GM12878 (cell line): ENCODE data around the gene HIVEP3. TPM values are rescaled to one million over a fixed set of nuclear protein-coding genes. Genes with fewer than 3 reads are reported as not detected.

ENCODE experiments used
- ATAC-seq: fragments of 200-7000 bp; cut with Tn5 transposase; 3 replicates; pipeline ENCODE4 v1.9.1; 2020; ENCODE audit warnings: mild to moderate bottlenecking, moderate library complexity
- BruUV-seq: library from RNA; stranded (reverse); fragments of 400-500 nt; replicated peaks from 2 replicates; lab custom pipeline; 2021; lab: Mats Ljungman, UMichigan
- CTCF ChIA-PET: fragments of 300-600 bp; sonication (Branson Sonifier 250); formaldehyde crosslinking; extraction: SDS; loops from one replicate; lab custom pipeline; 2021; ENCODE audit warnings: inconsistent platforms; lab: Yijun Ruan, JAX
- POLR2A ChIA-PET: fragments of 350-600 bp; formaldehyde crosslinking; extraction: SDS; loops from one replicate; lab custom pipeline; 2021; ENCODE audit warnings: inconsistent platforms; lab: Charles Lee
- RAD21 ChIA-PET: fragments of 300-600 bp; sonication (Branson Sonifier 250); formaldehyde crosslinking; loops from one replicate; lab custom pipeline; 2023; ENCODE audit warnings: antibody characterized with exemption; ENCODE audit not compliant: unreplicated experiment; lab: Charles Lee
- SMC1A ChIA-PET: fragments of 300-600 bp; sonication (Branson Sonifier 250); formaldehyde crosslinking; loops from one replicate; lab custom pipeline; 2023; ENCODE audit not compliant: unreplicated experiment, uncharacterized antibody; lab: Charles Lee
- DNase-seq: peaks from one replicate; pipeline ENCODE4 v3.0.0-alpha.2; 2011; ENCODE audit warnings: low read depth, low spot score
- FAIRE-seq: peaks from 3 replicates; lab custom pipeline; 2011; peaks lifted over from hg19 to GRCh38; lab: Jason Lieb, UNC
- H2AFZ ChIP-seq: 2 replicates; pipeline ENCODE4 v1.6.0; 2011; ENCODE audit warnings: low read depth, low read length, control low read depth; ENCODE audit not compliant: control insufficient read depth
- H3K27ac ChIP-seq: 2 replicates; pipeline ENCODE4 v1.5.1; 2011; ENCODE audit warnings: control low read depth; ENCODE audit not compliant: control insufficient read depth, insufficient read depth
- H3K27me3 ChIP-seq, 2 experiments: replicated peaks in 1 of 2; 2 replicates each; pipeline versions ENCODE4 v1.6.0 to v1.6.1; 2011; ENCODE audit warnings: low read length in 1 of 2; ENCODE audit not compliant: control insufficient read depth in 2 of 2, insufficient read depth in 2 of 2
- H3K36me3 ChIP-seq, 2 experiments: 2 replicates each; pipeline ENCODE4 v1.5.1; 2011; ENCODE audit warnings: low read length in 1 of 2; ENCODE audit not compliant: control insufficient read depth in 2 of 2, insufficient read depth in 2 of 2
- H3K4me1 ChIP-seq: 2 replicates; pipeline ENCODE4 v1.6.1; 2011; ENCODE audit warnings: mild to moderate bottlenecking, low read length, moderate library complexity, mixed read lengths; ENCODE audit not compliant: control insufficient read depth, insufficient read depth
- H3K4me2 ChIP-seq: 2 replicates; pipeline ENCODE4 v1.6.0; 2011; ENCODE audit warnings: control low read depth; ENCODE audit not compliant: control insufficient read depth, insufficient read depth
- H3K4me3 ChIP-seq: fragments of 200-600 bp; sonication (generic); 2 replicates; pipeline ENCODE4 v1.5.1; 2016
- H3K79me2 ChIP-seq: 2 replicates; pipeline ENCODE4 v1.6.0; 2011; ENCODE audit warnings: low read length; ENCODE audit not compliant: control insufficient read depth, insufficient read depth
- H3K9ac ChIP-seq: 2 replicates; pipeline ENCODE4 v1.8.0; 2011; ENCODE audit warnings: low read length, control low read depth, mixed read lengths; ENCODE audit not compliant: control insufficient read depth, insufficient read depth
- H3K9me3 ChIP-seq: replicated peaks from 3 replicates; pipeline ENCODE4 v1.5.1; 2011; ENCODE audit warnings: mild to moderate bottlenecking, low read length; ENCODE audit not compliant: control insufficient read depth, insufficient read depth
- H4K20me1 ChIP-seq: 2 replicates; pipeline ENCODE4 v1.6.0; 2011; ENCODE audit not compliant: control insufficient read depth, insufficient read depth
- ATF7 ChIP-seq: fragments of 450-650 bp; IDR thresholded peaks from 2 replicates; pipeline ENCODE4 v1.6.1; 2016; ENCODE audit warnings: low read depth, mild to moderate bottlenecking
- BRCA1 ChIP-seq: IDR thresholded peaks from 2 replicates; pipeline ENCODE4 v1.6.1; 2011; ENCODE audit warnings: low read depth, low read length, improper control_type of control experiment
- CBX5 ChIP-seq: sonication (generic); IDR thresholded peaks from 2 replicates; pipeline ENCODE4 v1.6.1; 2016; ENCODE audit warnings: low read depth, moderate library complexity, mild to moderate bottlenecking, inconsistent platforms
- FOS ChIP-seq: IDR thresholded peaks from 3 replicates; pipeline ENCODE4 v1.6.1; 2011; ENCODE audit warnings: borderline replicate concordance; ENCODE audit not compliant: insufficient read length; ENCODE audit errors: extremely low read depth
- GATAD2B ChIP-seq: fragments of 450-650 bp; conservative IDR thresholded peaks from 2 replicates; pipeline ENCODE4 v1.6.1; 2017; ENCODE audit warnings: low read depth, mild to moderate bottlenecking, moderate library complexity
- HDGF ChIP-seq: fragments of 450-650 bp; IDR thresholded peaks from 2 replicates; pipeline ENCODE4 v1.6.1; 2016; ENCODE audit warnings: antibody characterized with exemption
- IRF4 ChIP-seq: IDR thresholded peaks from 2 replicates; pipeline ENCODE4 v1.6.1; 2011; ENCODE audit warnings: low read depth, low read length
- KLF5 ChIP-seq: fragments of 450-650 bp; IDR thresholded peaks from 2 replicates; pipeline ENCODE4 v1.6.1; 2014; ENCODE audit warnings: mild to moderate bottlenecking; ENCODE audit not compliant: partially characterized antibody
- NR2C2 ChIP-seq: IDR thresholded peaks from 2 replicates; pipeline ENCODE4 v1.6.1; 2011; ENCODE audit warnings: borderline replicate concordance, low read depth; ENCODE audit not compliant: control insufficient read depth, insufficient read length
- PBX3 ChIP-seq: IDR thresholded peaks from 2 replicates; pipeline ENCODE4 v1.6.1; 2011; ENCODE audit warnings: mild to moderate bottlenecking, low read depth, low read length, moderate library complexity; ENCODE audit not compliant: insufficient replicate concordance
- PML ChIP-seq: IDR thresholded peaks from 2 replicates; pipeline ENCODE4 v1.6.1; 2012; ENCODE audit warnings: low read length, inconsistent platforms
- RELB ChIP-seq: fragments of 450-650 bp; IDR thresholded peaks from 2 replicates; pipeline ENCODE4 v1.6.1; 2017; ENCODE audit warnings: low read depth, mild to moderate bottlenecking, moderate library complexity
- SKIL ChIP-seq: fragments of 450-650 bp; IDR thresholded peaks from 2 replicates; pipeline ENCODE4 v1.6.1; 2017; ENCODE audit warnings: mild to moderate bottlenecking, low read depth, inconsistent platforms; ENCODE audit not compliant: poor library complexity, severe bottlenecking
- SMC3 ChIP-seq: IDR thresholded peaks from 2 replicates; pipeline ENCODE4 v1.6.1; 2011; ENCODE audit warnings: low read length, improper control_type of control experiment, borderline replicate concordance
- STAT1 ChIP-seq: fragments of 450-650 bp; conservative IDR thresholded peaks from 2 replicates; pipeline ENCODE4 v1.6.1; 2014; ENCODE audit warnings: antibody characterized with exemption, mild to moderate bottlenecking
- TARDBP ChIP-seq: IDR thresholded peaks from 2 replicates; pipeline ENCODE4 v1.6.1; 2016; ENCODE audit warnings: borderline replicate concordance
- TCF7 ChIP-seq: IDR thresholded peaks from 2 replicates; pipeline ENCODE4 v1.6.1; 2014; ENCODE audit warnings: antibody characterized with exemption, borderline replicate concordance
- WRNIP1 ChIP-seq: IDR thresholded peaks from 2 replicates; pipeline ENCODE4 v1.6.1; 2011; ENCODE audit warnings: low read depth, low read length, improper control_type of control experiment, borderline replicate concordance
- ZSCAN29 ChIP-seq: fragments of 450-650 bp; IDR thresholded peaks from 2 replicates; pipeline ENCODE4 v1.6.1; 2017; ENCODE audit warnings: mild to moderate bottlenecking, moderate library complexity
- WGBS: methylation state at CpG from one replicate; pipeline ENCODE4 v1.1.6; 2016; ENCODE audit warnings: low lambda C conversion rate; ENCODE audit not compliant: insufficient replicate concordance, insufficient coverage; ENCODE audit errors: missing lambda C conversion rate; 5-methylcytosine and 5-hydroxymethylcytosine counted together
- in situ Hi-C: fragments of 300-500 bp; cut with MboI; formaldehyde crosslinking; loops from 9 replicates; pipeline ENCODE4 v1.14.3; 2018; ENCODE audit warnings: mixed read lengths
- intact Hi-C: fragments of 100-400 bp; cut with micrococcal nuclease; formaldehyde crosslinking; loops from one replicate; pipeline ENCODE4 v1.14.2; 2022; ENCODE audit not compliant: unreplicated experiment
- polyA plus RNA-seq, 11 experiments: library from polyadenylated mRNA; depleted of rRNA in 4 of 11; unstranded in 6 of 11; stranded (reverse) in 5 of 11; fragments of >200 nt; fragmentation: Nextera tagmentation in 4 of 11; fragmentation: Illumina TruSeq in 1 of 11; extraction: Ambion mirVana in 4 of 11; extraction: Trizol in 1 of 11; gene quantifications; 1 replicate in 1 of 11; 2 replicates in 10 of 11; pipeline versions ENCODE4 v1.2.1 to v1.2.3, GENCODE V29; 2011 to 2016; ENCODE audit warnings: inconsistent platforms in 2 of 11, missing spikeins in 2 of 11, low read depth in 1 of 11
- total RNA-seq, 4 experiments: library from RNA; depleted of rRNA in 3 of 4; stranded (reverse); fragments of >200 nt in 3 of 4; fragmentation: Illumina TruSeq in 1 of 4; extraction: Trizol in 1 of 4; gene quantifications; 2 replicates each; pipeline versions ENCODE4 v1.2.1 to v1.2.3, GENCODE V29; 2013 to 2021

The HIVEP3 gene
- total and polyA plus RNA-seq, 10 of the 15 experiments (the other 5 are each of a cell fraction or from before 2014, with no cell fraction given): 1.8 to 13.6 (median 3.8) TPM

- no TSS peak for BruUV-seq
- FAIRE-seq (no peak), ATAC-seq (no peak), DNase-seq (no peak)
- in situ Hi-C loops: no loop called here
- peaks cover 20% of the 10 kb centered on the region for H3K4me1 ChIP-seq
- RAD21 ChIA-PET: interaction anchor here (0.9 to 18.2 kb wide), 18 partner anchors 9 to 232 kb away, joined by 3 to 262 read pairs (median 5); no protein-coding TSS in a partner anchor
- intact Hi-C loops: loop anchor here (2.0 kb wide), 1 partner anchor 68 kb away; no protein-coding TSS in a partner anchor
- no peak overlapping the region for H3K4me3 ChIP-seq
- no peak overlapping the region for H3K9ac ChIP-seq
- H2AFZ ChIP-seq: no peak overlapping the region
- SMC1A ChIA-PET: interaction anchor here (0.7 to 12.5 kb wide), 27 partner anchors 8 to 150 kb away, joined by 3 to 126 read pairs (median 8); no protein-coding TSS in a partner anchor
- no peaks in the 10 kb centered on the region for H4K20me1 ChIP-seq
- TF ChIP-seq SMC3 (no peak), SKIL (no peak), HDGF (no peak), KLF5 (no peak), IRF4 (no peak), NR2C2 (no peak), PBX3 (no peak), CBX5 (no peak), TARDBP (no peak), GATAD2B (no peak), BRCA1 (no peak), PML (no peak), WRNIP1 (no peak), FOS (no peak), STAT1 (no peak), TCF7 (no peak), ZSCAN29 (no peak), ATF7 (no peak), RELB (no peak)
- 0 out of 4 replicates have a peak, but pooled peaks cover 0 to 3% of the 10 kb centered on the region in 2 experiments for H3K36me3 ChIP-seq
- POLR2A ChIA-PET: interaction anchor here (0.7 to 3.5 kb wide), 7 partner anchors 9 to 69 kb away, joined by 3 to 17 read pairs (median 4); no protein-coding TSS in a partner anchor
- CTCF ChIA-PET: interaction anchor here (0.7 to 8.4 kb wide), 16 partner anchors 8 to 210 kb away, joined by 3 to 66 read pairs (median 6); no protein-coding TSS in a partner anchor
- H3K27ac ChIP-seq: no peak overlapping the region
- WGBS: 73% methylated on average over 2 of the region's 2 CpGs
- no peak overlapping the region; the same call in 1 of the 2 replicates for H3K4me2 ChIP-seq
- H3K27me3 ChIP-seq: no peaks in the 10 kb centered on the region
- no peaks in the 10 kb centered on the region for H3K9me3 ChIP-seq
- H3K79me2 ChIP-seq: peaks cover 14% of the 10 kb centered on the region
These were observed 259.6 kb downstream of the HIVEP3 start for GRCh38 chr1:41659159-41659495.
